Pons (tissue), 1 donor: ENCODE results near the gene ZNF326.
A peak's percentile ranks its signal among the peaks of the same experiment; 100 is the strongest.
"Not testable (repeated sequence)": the region's sequence is repeated elsewhere in the genome, so short reads cannot be mapped to it uniquely, and the experiment has no call there.

Source experiments
- DNase-seq: peaks from one replicate; pipeline ENCODE4 v3.0.0-alpha.2; 2016; ENCODE audit warnings: low spot score

Gene ZNF326

GRCh38 chr1:89997152-89997551 is 2.2 kb downstream of the ZNF326 start:
- not testable (repeated sequence) for DNase-seq

GRCh38 chr1:89998306-89998705 is 3.4 kb downstream of the ZNF326 start:
- DNase-seq: no peak

GRCh38 chr1:89999208-89999607 is 4.3 kb downstream of the ZNF326 start:
- no peak for DNase-seq

- DNase-seq: no peak
Observed at GRCh38 chr1:89999628-90000027, 4.7 kb downstream of the ZNF326 start.

DNA sequence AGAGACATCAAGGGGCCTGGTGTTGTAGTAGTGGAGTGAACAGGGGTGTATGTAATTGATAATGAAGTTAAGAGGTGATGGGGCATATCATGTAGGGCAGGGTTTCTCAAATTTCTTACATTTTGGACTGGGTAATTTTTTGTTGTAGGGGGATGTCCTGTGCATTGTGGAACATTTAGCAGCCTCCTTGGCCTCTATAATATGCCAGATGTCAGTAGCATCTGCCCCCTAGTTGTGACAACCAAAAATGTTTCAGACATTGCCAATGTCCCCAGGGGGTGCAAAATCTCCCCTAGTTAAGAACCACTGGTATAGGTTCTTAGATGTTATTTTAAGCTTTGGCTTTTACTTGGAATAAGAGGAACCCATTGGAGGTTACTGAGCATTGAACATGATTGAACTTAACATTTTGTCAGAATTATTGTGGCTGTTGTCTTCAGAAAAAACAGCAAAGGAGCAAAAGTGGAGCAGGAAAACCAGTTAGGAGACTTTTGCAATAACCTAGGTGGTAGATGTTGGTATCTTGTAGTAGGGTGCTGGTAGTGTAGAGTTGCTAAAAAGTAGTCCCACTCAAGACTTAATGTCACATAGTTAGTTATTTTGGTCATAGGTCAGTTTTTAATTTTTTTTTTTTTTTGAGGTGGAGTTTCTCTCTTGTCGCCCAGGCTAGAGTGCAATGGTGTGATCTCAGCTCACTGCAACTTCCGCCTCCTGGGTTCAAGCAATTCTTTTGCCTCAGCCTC is 6.2 kb downstream of the ZNF326 start:
- no peak for DNase-seq

DNA sequence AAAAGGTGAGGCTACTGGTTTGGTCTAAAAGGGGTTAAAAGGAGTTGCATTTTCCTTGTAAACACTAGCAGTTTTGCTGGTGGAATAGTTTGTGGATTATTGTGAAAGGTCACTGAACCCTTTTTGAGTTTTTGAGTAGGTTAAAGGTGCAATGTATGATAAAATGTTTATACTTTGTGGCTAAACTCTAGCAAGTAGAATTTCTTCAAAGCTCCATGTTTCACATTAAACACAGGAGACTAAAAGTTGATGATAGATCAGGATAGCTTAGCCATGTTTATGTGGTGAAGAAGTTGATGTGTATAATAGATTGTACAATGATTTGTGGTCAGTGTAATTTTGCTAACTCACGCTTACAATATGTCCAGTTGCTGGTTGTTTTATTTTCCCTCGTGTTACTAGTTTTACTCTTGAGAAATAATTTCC is 13.1 kb downstream of the ZNF326 start:
- DNase-seq: no peak

DNA sequence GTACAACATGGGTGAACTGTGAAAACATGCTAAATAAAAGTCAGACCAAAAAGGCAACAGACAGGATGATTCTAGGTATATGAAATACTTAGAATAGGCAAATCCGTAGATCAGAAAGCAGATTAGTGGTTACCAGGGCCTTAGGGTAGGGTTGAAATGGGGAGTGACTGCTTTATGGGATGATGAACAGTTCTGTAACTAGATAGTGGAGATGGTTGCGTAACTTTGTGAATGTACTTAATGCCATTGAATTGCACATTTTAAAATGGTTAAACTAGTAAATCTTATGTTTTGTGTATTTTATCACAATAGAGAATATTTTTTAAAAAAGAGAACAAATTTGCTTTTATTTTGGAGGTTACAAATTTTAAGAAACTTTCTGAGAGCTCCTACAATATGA is 17.4 kb downstream of the ZNF326 start:
- no peak for DNase-seq

- no peak for DNase-seq
Observed at GRCh38 chr1:90023691-90024090, 28.8 kb downstream of the ZNF326 start.

- DNase-seq: no peak
Observed at GRCh38 chr1:90027281-90027680, 32.4 kb downstream of the ZNF326 start.

DNA sequence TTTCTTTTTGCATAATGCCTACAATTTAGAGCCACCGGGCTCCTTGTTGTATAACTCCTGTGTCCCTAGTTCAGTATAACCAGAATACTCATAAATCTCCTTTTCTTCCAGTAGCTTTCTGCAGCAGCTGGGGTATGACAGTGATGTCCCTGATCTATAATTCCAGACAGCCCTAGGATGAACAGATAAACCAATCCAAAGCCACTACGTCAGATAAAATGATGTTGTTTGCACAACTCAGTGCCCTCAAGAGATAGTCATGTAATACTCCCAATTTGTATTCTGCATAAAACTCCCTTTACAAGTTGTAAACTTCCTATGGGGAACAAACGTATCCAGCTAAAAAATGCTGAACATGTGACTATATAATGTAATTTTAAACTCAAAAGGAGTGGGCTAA is 44.7 kb downstream of the ZNF326 start:
- DNase-seq: no peak

DNA sequence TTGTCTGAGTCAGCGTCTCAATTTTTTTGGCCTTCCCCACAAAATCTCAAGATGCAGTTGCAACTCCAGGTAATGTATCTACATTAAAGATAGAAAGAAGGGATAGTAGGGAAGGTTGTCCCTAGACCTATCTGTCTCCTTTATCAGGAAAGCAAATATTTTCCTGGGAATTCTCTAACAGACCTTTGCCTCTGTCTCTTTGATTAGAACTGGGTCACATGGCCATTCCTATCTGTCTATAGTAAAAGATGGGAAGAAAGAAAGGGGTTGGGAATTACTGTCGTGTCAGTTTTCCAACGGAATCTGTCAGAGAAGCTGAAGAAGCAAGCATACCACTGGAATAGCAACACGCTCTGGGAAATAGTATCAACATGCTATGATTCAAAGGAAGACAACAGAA is 48.7 kb downstream of the ZNF326 start:
- DNase-seq: no peak

DNA sequence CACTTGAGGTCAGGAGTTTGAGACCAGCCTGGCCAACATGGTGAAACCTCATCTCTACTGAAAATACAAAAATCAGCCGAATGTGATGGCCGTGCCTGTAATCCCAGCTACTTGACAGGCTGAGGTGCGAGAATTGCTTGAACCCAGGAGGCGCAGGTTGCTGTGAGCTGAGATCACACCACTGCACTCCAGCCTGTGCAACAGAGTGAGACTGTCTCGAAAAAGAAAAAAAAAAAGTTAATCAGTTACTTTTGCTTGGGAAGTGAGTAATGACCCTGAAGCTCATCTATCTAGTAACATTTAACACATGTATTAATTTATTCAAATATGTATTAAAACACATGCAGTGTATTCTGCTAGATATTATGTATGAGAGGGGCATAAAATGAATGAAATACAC is 49.4 kb downstream of the ZNF326 start:
- no peak for DNase-seq

DNA sequence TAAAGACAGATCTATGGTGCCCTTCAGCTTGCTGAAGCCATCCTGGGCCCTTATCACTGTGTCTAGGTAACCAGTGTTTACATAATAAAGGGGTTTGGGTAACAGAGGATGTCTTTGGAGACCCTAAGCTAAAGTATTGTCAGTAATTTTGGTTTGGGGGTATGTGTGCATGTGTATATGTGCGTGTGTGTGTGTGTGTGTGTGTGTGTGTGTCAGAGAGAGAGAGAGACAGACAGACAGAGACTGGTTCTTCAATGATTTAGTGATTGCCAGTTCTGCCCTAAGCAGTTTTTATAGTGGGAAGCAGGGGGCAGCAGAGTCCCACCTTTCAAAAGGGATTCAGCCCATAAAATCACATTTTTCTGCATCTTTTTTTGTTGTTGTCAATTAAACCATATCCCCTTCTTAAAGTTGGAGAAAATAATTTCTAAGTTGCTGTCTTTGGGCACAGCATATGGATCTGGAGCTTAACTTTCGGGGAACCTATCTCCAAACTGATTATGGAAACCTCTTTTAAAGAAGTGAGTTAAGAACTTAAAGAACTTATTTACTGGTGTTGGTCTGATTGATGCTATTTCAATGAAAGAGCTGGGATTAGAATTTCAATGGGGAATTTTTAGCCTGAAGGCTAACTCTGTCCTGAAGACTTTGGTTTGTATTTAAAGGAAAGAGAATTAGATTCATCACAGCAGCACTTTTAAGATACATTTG is 51.1 kb downstream of the ZNF326 start:
- DNase-seq: peak; percentile 15

DNA sequence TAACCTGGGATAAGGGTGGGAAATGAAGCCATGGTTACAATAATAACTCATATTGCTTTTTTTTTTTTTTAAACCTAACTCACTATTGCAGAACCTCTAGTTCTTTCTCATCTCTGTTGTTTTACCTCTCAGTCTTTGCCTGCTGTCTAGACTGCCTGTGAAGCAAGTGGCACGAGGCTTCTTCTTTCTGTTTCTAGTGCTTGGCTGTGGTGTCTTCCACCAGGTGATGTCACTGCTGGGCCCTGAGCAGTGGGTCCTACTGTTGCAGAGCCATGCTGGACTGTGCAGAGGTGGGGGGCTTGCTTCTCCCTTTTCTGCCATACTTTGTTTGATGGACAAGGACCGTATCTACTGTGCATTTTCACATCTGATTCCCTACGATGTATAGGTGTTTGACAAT is 51.7 kb downstream of the ZNF326 start:
- no peak for DNase-seq

GRCh38 chr1:90048043-90048442 is 53.1 kb downstream of the ZNF326 start:
- no peak for DNase-seq

DNA sequence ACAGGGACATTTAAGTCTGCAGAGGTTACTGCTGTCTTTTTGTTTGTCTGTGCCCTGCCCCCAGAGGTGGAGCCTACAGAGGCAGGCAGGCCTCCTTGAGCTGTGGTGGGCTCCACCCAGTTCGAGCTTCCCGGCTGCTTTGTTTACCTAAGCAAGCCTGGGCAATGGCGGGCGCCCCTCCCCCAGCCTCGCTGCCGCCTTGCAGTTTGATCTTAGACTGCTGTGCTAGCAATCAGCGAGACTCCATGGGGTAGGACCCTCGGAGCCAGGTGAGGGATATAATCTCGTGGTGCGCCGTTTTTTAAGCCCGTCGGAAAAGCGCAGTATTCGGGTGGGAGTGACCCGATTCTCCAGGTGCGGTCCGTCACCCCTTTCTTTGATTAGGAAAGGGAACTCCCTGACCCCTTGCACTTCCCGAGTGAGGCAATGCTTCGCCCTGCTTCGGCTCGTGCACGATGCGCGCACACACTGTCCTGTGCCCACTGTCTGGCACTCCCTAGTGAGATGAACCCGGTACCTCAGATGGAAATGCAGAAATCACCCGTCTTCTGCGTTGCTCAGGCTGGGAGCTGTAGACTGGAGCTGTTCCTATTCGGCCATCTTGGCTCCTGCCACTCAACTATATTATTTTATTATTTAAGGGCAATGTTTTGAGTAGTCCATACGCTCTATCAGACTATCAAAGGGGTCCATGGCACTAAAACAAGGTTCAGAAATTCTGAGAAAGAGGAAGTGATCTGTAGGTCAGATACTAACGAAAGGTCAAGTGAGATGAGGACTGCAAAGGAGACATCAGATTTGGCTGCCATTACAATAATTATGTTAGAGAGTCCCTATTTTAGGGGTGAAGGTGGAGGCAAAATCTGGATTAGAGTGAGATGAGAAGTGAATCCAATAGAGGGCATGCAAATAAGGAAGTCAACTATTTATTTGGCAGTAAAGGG is 68.1 kb downstream of the ZNF326 start:
- not testable (repeated sequence) for DNase-seq

DNA sequence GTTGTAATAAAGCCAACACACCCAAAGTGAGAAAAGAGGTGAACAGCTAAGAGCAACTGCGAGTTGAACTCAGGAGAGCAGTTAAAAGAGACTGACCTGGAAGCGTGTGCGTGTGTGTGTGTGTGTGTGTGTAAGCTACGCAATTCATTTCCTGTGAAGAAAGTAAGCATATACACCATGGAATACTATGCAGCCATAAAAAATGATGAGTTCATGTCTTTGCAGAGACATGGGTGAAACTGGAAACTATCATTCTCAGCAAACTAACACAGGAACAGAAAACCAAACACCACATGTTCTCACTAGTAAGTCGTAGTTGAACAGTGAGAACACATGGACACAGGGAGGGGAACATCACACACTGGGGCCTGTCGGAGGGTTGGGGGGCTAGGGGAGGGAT is 69.2 kb downstream of the ZNF326 start:
- DNase-seq: not testable (repeated sequence)

DNA sequence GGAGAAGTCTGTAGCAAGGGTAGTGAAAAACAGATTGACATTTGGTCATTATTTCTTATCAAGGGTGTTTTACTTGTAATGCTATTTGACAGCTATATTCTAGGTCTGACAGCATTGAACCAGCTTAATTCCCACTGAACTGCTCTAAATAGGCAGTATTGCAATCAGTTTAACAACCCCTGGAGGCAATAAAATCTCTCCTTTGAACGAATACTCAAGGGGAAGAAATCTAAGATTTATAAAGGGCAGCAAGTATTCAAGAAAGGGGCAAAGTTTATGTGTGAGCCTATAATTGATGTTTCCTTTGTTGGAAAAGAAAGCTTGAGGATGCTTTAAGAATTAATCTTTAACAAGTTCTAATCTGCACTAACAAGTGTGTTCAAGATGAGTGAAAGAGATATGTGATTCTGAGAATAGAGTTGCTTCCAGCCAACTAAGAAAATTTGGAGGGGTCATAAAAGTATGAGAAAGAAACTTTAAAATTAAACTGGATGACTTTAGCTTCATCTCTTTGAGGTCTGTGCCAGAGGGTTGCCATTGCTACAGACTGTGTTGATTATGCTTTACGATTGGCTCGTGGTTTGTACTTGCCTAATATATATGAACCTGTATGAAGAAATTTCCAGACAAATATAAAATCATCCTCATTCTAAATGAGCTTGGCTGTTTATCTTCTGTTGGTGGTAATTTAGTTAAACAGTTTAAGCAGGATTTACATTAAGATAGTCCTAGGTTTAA is 72.5 kb downstream of the ZNF326 start:
- DNase-seq: no peak

DNA sequence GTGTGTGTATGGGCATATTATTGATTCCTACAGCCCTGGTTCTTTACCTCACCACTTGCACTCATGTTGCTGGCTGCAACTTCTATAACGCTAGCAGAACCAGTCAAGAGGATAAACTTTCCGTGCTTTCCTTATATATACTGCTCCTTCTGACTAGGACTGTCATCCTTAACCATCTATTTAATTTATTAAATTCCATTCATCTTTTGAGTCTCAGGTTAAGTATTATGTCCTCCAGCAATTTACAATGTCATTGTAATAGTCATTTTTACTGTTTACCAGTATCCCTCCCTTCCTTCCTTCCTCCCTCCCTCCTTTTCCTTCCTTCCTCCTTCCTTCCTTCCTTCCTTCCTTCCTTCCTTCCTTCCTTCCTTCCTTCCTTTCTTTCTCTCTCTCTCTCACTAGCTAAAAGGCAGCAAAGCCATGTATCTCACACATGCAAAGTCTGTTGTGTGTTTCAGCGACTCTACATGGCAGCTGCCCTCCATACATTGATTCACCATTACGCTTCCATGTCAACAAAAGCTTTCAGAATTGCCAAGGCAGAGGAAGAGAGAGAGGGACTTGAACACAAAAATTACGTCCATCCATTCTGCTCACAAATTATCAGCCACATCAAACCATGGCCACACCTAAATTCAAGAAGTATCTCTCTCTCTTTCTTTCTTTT is 73.8 kb downstream of the ZNF326 start:
- no peak for DNase-seq

DNA sequence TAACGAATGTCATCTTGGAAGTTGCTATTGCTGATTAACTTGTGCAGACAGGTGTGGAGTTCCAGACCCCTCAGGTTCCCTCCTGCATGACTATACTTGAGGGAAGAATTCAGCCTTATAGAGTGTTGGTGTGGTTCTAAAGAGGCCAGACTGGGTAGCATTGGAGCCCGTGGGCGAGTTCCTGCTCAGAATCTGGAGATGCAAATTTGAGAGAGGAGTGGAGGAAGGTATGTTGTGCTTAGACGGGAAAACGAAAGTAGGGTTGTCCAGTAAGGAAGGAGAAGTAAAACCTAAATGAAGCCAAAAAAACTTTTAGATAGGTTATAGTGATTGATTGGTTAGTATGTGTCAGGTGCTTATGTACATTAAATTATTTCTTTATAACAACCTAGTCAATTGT is 79.2 kb downstream of the ZNF326 start:
- no peak for DNase-seq

- DNase-seq: no peak
Observed at GRCh38 chr1:90074566-90074965, 79.7 kb downstream of the ZNF326 start.
